HG03045 (cell line): ENCODE data around the gene LRRC52.
"Not testable (repeated sequence)": the region's sequence is repeated elsewhere in the genome, so short reads cannot be mapped to it uniquely, and the experiment has no call there.

Experiments
- ATAC-seq: cut with Tn5 transposase; IDR thresholded peaks from one replicate; pipeline ENCODE4 v1.9.1; 2021; ENCODE audit warnings: mild to moderate bottlenecking, moderate library complexity; ENCODE audit not compliant: unreplicated experiment

LRRC52 gene

GRCh38 chr1:165580931-165581871, 37.4 kb downstream of the LRRC52 start:
- no peak for ATAC-seq

DNA sequence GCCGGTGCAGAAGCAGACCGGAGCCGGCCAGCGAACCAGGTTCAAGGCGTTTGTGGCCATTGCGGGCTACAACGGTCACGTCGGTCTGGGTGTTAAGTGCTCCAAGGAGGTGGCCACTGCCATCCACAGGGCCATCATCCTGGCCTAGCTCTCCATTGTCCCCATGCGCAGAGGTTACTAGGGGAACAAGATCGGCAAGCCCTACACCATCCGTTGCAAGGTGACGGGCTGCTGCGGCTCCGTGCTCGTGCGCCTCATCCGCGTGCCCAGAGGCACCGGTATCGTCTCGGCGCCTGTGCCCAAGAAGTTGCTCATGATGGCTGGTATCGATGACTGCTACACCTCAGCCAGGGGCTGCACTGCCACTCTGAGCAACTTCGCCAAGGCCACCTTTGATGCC, 38.1 kb downstream of the LRRC52 start:
- ATAC-seq, result no peak

DNA sequence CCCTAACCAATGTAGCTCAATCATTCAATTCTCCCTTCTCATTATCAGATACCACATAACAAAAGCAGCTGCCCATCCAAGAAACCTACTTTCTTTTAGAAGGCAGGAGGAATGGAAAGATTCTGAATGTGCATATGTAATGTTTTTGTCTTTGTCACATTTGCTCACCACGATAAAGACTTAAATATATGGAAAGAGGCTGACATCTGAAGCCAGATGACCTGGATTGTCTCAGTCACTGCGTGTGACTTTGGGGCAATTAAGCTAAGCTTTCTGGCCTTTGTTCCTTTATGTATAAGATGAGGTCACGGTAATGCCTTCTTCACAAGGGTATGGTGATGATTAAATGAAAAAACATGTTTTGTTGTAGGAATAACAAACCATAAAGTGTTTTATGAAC, 42.6 kb downstream of the LRRC52 start:
- ATAC-seq, result no peak

- not testable (repeated sequence) for ATAC-seq
Observed at GRCh38 chr1:165591391-165591790, 47.6 kb downstream of the LRRC52 start.

DNA sequence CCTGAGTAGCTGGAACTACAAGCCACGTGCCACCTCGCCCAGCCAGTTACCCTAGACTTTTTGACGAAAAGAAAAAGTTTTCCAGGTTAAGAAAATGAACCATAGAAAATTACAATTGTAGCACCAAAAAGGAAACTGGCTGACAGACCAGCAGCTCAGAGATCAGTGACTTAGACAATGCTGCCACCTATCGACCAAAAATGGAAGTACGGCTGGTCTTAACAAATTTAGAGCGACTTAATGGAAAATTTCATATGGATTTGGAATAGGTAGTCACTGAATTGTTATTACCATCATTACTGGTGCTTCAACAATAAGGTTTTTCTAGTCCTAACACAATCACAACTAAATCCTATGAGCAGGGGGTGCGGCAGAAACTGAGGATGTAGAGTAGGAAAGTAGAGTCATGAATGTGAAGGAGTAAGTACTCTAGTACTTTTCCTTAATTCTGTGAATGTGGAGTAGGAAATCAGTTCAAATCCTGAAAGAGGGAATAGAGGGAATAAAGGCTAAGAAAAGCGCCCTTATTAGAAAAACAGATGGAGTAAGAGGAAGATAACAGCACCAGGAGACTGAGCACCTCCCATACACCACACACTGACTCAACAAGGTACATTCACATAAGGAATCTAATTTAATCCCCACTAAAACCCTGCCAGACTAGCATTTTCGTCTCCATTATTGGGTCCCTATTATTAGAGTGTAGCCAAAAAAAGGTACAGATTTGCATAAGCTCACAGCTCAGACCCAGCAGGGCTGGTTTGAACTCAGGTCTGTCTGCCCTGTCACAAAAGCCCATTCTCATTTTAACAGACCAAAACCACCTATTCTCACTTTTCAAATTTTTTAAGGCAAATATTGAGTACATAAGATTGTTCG, 49.4 kb downstream of the LRRC52 start:
- no peak for ATAC-seq

- ATAC-seq, result no peak
Observed at GRCh38 chr1:165595246-165595938, 51.6 kb downstream of the LRRC52 start.

- ATAC-seq, result peak; percentile 97
Observed at GRCh38 chr1:165597883-165598675, 54.3 kb downstream of the LRRC52 start.

DNA sequence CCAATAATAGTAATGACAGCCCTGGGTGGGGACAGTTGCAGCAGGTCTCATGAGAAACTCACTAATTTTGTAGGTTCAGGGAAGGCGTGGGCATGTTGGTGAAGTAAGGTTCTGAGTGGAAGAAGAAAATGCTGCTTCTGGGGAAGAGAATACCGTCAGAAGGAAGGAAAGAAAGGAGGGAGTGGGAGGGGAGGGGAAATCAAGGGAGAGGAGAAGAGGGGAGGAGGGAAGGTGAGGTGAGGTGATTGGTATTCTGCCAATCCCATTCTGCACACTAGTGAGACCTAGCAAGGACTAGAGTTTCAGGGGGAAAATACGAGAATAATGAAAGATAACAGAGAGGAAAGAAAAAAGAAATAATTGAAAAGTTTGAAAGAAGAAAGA, 54.9 kb downstream of the LRRC52 start:
- ATAC-seq, result no peak

GRCh38 chr1:165600793-165601192, 57.0 kb downstream of the LRRC52 start:
- no peak for ATAC-seq

DNA sequence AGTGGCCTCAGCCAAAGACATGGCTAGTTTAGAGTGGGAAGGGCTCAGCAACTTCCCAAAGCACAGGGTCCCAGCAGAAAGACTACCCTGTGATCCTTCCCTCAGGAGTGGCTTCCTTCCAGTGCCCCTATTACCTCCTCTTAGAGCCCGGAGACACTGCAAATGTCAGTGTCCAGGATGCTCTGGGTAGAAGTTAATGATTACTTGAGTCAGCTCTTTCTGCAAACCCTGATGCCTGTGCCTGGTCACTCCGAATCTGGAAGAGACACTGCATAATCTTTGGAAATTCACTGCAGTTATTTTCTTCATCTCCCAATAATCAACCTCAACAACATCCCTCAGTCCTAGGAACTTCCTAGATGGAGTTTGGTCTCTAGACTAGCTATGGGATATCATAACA, 60.0 kb downstream of the LRRC52 start:
- ATAC-seq, result no peak

DNA sequence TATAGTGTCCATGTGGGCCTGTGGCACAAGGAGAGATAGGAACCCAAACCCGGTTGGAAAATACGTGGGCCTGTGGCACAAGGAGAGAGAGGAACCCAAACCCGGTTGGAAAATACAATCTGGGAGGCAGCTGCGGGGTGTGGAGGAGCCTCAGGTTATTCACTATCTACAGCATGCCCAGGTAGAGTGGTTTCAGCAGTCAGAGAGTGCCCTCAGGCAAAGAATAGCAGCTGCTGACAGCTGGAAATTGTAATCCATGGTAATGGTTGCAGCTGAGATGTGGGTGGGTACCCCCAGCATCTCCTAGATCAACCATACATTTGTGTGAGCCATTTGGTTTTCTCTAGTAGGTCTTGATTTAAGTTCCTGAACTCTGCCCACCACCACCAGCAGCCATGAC, 61.4 kb downstream of the LRRC52 start:
- ATAC-seq, result no peak

DNA sequence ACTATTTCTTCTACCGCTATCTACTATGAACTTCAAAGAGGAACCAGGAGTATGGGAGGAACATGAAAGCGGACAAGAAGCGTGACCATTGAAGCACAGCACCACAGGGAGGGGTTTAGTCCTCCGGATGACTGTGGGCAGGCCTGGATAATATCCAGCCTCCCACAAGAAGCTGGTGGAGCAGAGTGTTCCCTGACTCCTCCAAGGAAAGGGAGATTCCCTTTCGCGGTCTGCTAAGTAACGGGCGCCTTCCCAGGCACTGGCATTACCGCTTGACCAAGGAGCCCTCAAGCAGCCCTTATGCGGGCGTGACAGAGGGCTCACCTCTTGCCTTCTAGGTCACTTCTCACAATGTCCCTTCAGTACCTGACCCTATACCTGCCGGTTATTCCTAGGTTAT, 62.9 kb downstream of the LRRC52 start:
- ATAC-seq, result not testable (repeated sequence)

DNA sequence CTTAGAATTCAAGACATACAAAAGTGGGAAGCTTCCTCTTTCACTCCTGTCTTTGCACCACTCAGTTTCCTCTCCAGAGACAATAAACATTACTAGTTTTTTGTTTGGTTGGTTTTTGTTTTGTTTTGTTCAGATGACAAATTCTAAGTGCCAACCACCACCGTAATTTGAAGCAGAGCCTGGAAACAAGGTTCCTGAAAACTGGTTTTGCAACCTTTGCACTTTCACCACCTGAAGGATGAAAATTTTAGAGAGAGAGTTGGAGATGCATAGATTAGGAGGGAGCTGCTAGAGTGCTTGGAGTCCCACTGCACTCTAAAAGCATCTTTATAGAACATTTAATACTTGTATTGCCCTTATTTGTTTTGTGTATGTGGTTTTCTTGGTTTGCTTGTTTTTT, 67.1 kb downstream of the LRRC52 start:
- no peak for ATAC-seq

DNA sequence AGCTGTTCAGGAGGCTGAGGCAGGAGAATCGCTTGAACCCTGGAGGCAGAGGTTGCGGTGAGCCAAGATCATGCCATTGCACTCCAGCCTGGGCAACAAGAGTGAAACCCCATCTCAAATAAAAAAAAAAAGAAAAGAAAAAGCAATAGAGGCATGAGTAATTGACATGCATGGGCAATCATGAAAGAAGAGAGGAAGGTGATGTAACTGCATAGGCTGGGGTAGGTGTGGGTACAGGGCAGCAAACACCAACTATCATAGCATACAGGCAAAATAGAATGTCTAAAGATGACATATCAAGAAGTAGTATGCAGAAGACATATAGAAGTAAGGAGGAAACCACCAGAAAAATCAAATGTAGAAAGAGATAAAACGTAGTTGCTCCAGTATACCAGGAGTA, 68.3 kb downstream of the LRRC52 start:
- no peak for ATAC-seq
